ENCODE measurements around the gene IER5L.

Gene IER5L

GRCh38 chr9:129143031-129143927 is 34.8 kb downstream of the IER5L start:
- H3K9ac ChIP-seq (ENCODE audit: insufficient read length) = no peak overlapping the region
- no peak overlapping the region for H3K4me3 ChIP-seq
- no peaks in the 10 kb centered on the region for H3K9me3 ChIP-seq (ENCODE audit: low read depth, low read length)
- peaks cover 17% of the 10 kb centered on the region for H3K36me3 ChIP-seq (ENCODE audit: insufficient read depth, low read length)
- peak overlapping the region; percentile 59 for H3K27ac ChIP-seq
- no peak for DNase-seq (ENCODE audit: low read depth, low spot score)
- TF ChIP-seq POLR2AphosphoS5 (IDR thresholded peaks at IDR 0.05; ENCODE audit: borderline replicate concordance, low read depth, low read length) (no peak), FOXP2 (optimal IDR thresholded peaks at IDR 0.05; ENCODE audit: control extremely low read depth, extremely low read length, insufficient read depth) (no peak), EZH2 (IDR thresholded peaks at IDR 0.05) (no peak)

- H3K27ac ChIP-seq = peak overlapping the region; percentile 59
- H3K9ac ChIP-seq (ENCODE audit: insufficient read length) = no peak overlapping the region
- TF ChIP-seq FOXP2 (optimal IDR thresholded peaks at IDR 0.05; ENCODE audit: control extremely low read depth, extremely low read length, insufficient read depth) (no peak), POLR2AphosphoS5 (IDR thresholded peaks at IDR 0.05; ENCODE audit: borderline replicate concordance, low read depth, low read length) (no peak), EZH2 (IDR thresholded peaks at IDR 0.05) (no peak)
- DNase-seq (ENCODE audit: low read depth, low spot score) = no peak
- peaks cover 19% of the 10 kb centered on the region for H3K36me3 ChIP-seq (ENCODE audit: insufficient read depth, low read length)
- no peaks in the 10 kb centered on the region for H3K9me3 ChIP-seq (ENCODE audit: low read depth, low read length)
- H3K4me3 ChIP-seq = no peak overlapping the region
These were observed 35.7 kb downstream of the IER5L start for GRCh38 chr9:129142138-129142935.

GRCh38 chr9:129141066-129142041 is 36.7 kb downstream of the IER5L start:
- peaks cover 28% of the 10 kb centered on the region for H3K36me3 ChIP-seq (ENCODE audit: insufficient read depth, low read length)
- no peak for DNase-seq (ENCODE audit: low read depth, low spot score)
- H3K27ac ChIP-seq = peak overlapping the region; percentile 100
- H3K4me3 ChIP-seq = peak overlapping the region; percentile 74
- peak overlapping the region; percentile 71 for H3K9ac ChIP-seq (ENCODE audit: insufficient read length)
- no peak for TF ChIP-seq EZH2 (IDR thresholded peaks at IDR 0.05)
- no peak for TF ChIP-seq FOXP2 (optimal IDR thresholded peaks at IDR 0.05; ENCODE audit: control extremely low read depth, extremely low read length, insufficient read depth)
- no peak for TF ChIP-seq POLR2AphosphoS5 (IDR thresholded peaks at IDR 0.05; ENCODE audit: borderline replicate concordance, low read depth, low read length)
- H3K9me3 ChIP-seq (ENCODE audit: low read depth, low read length) = no peaks in the 10 kb centered on the region

GRCh38 chr9:129140397-129141065 is 37.5 kb downstream of the IER5L start:
- Histone ChIP-seq H3K9ac (ENCODE audit: insufficient read length) (peak overlapping the region; percentile 96), H3K4me3 (peak overlapping the region; percentile 74), H3K9me3 (ENCODE audit: low read depth, low read length) (no peaks in the 10 kb centered on the region), H3K27ac (peak overlapping the region; percentile 100), H3K36me3 (ENCODE audit: insufficient read depth, low read length) (peaks cover 29% of the 10 kb centered on the region)
- TF ChIP-seq FOXP2 (optimal IDR thresholded peaks at IDR 0.05; ENCODE audit: control extremely low read depth, extremely low read length, insufficient read depth) (no peak), POLR2AphosphoS5 (IDR thresholded peaks at IDR 0.05; ENCODE audit: borderline replicate concordance, low read depth, low read length) (no peak; the same call in 1 of the 2 replicates), EZH2 (IDR thresholded peaks at IDR 0.05) (no peak)
- DNase-seq (ENCODE audit: low read depth, low spot score) = no peak

GRCh38 chr9:129139993-129140396 is 38.1 kb downstream of the IER5L start:
- peaks cover 29% of the 10 kb centered on the region for H3K36me3 ChIP-seq (ENCODE audit: insufficient read depth, low read length)
- peak; percentile 99 for DNase-seq (ENCODE audit: low read depth, low spot score)
- TF ChIP-seq FOXP2 (optimal IDR thresholded peaks at IDR 0.05; ENCODE audit: control extremely low read depth, extremely low read length, insufficient read depth) (peak; percentile 41), EZH2 (IDR thresholded peaks at IDR 0.05) (no peak), POLR2AphosphoS5 (IDR thresholded peaks at IDR 0.05; ENCODE audit: borderline replicate concordance, low read depth, low read length) (peak; percentile 82)

GRCh38 chr9:129139233-129139992 is 38.6 kb downstream of the IER5L start:
- Histone ChIP-seq H3K9me3 (ENCODE audit: low read depth, low read length) (no peaks in the 10 kb centered on the region), H3K36me3 (ENCODE audit: insufficient read depth, low read length) (peaks cover 29% of the 10 kb centered on the region), H3K9ac (ENCODE audit: insufficient read length) (peak overlapping the region; percentile 76), H3K4me3 (peak overlapping the region; percentile 74), H3K27ac (peak overlapping the region; percentile 100)
- TF ChIP-seq FOXP2 (optimal IDR thresholded peaks at IDR 0.05; ENCODE audit: control extremely low read depth, extremely low read length, insufficient read depth) (no peak), POLR2AphosphoS5 (IDR thresholded peaks at IDR 0.05; ENCODE audit: borderline replicate concordance, low read depth, low read length) (peak; percentile 13; the same call in 1 of the 2 replicates)
- peak; percentile 61 for DNase-seq (ENCODE audit: low read depth, low spot score)

More at GRCh38 chr9:129139993-129140396, 38.1 kb downstream of the IER5L start:
- Histone ChIP-seq H3K4me3 (peak overlapping the region; percentile 74), H3K9me3 (ENCODE audit: low read depth, low read length) (no peaks in the 10 kb centered on the region), H3K27ac (peak overlapping the region; percentile 100), H3K9ac (ENCODE audit: insufficient read length) (peak overlapping the region; percentile 96)

All from SK-N-MC (cell line).